WTC11 (cell line): Measurements from ENCODE around the gene PTPRF. TPM values are rescaled to one million over a fixed set of nuclear protein-coding genes. Genes with fewer than 3 reads are reported as not detected.

Experiments
- ATAC-seq: fragments of 200-7000 bp; cut with Tn5 transposase; 2 replicates; pipeline ENCODE4 v1.10.0; 2021; ENCODE audit warnings: mild to moderate bottlenecking, moderate library complexity
- CTCF ChIA-PET: fragments of 300-600 bp; sonication (Branson Sonifier 250); formaldehyde crosslinking; loops from one replicate; lab custom pipeline; 2021; ENCODE audit warnings: antibody characterized with exemption; lab: Charles Lee
- POLR2A ChIA-PET: fragments of 350-600 bp; sonication (Branson Sonifier 250); formaldehyde crosslinking; loops from one replicate; lab custom pipeline; 2021; ENCODE audit warnings: antibody characterized with exemption; lab: Charles Lee
- DNase-seq: peaks from one replicate; pipeline ENCODE4 v3.0.0; 2021; ENCODE audit warnings: low spot score
- H3K27ac Mint-ChIP-seq: 2 replicates; pipeline ENCODE4 v1.8.0; 2021; ENCODE audit warnings: mixed read lengths
- H3K27me3 Mint-ChIP-seq: 2 replicates; pipeline ENCODE4 v1.8.0; 2021; ENCODE audit warnings: low read depth, mild to moderate bottlenecking, moderate library complexity, mixed read lengths
- H3K36me3 Mint-ChIP-seq: 2 replicates; pipeline ENCODE4 v1.8.0; 2021; ENCODE audit warnings: mixed read lengths
- H3K4me1 Mint-ChIP-seq: 2 replicates; pipeline ENCODE4 v1.8.0; 2022; ENCODE audit warnings: mixed read lengths
- H3K4me3 Mint-ChIP-seq: 2 replicates; pipeline ENCODE4 v1.8.0; 2021; ENCODE audit warnings: mild to moderate bottlenecking, moderate library complexity, mixed read lengths
- H3K9me3 Mint-ChIP-seq: 2 replicates; pipeline ENCODE4 v1.8.0; 2021; ENCODE audit warnings: mixed read lengths
- AFF4 ChIP-seq: sonication (generic); formaldehyde crosslinking; IDR thresholded peaks from 2 replicates; pipeline ENCODE4 v1.8.1; 2023; ENCODE audit warnings: mild to moderate bottlenecking, missing genetic modification reagents, borderline replicate concordance
- CDX4 ChIP-seq: fragments of 250-450 bp; sonication (Bioruptor Pico); IDR thresholded peaks from 2 replicates; pipeline ENCODE4 v1.9.0; 2021; ENCODE audit warnings: moderate library complexity, mild to moderate bottlenecking, inconsistent platforms, borderline replicate concordance
- CREB1 ChIP-seq: sonication (generic); formaldehyde crosslinking; IDR thresholded peaks from 2 replicates; pipeline ENCODE4 v1.8.0; 2023; ENCODE audit warnings: mild to moderate bottlenecking, missing genetic modification reagents
- FOXP1 ChIP-seq: sonication (generic); formaldehyde crosslinking; IDR thresholded peaks from 2 replicates; pipeline ENCODE4 v1.8.0; 2022; ENCODE audit warnings: missing genetic modification reagents, mild to moderate bottlenecking, moderate library complexity, borderline replicate concordance
- FOXP4 ChIP-seq: sonication (generic); formaldehyde crosslinking; IDR thresholded peaks from 2 replicates; pipeline ENCODE4 v1.8.0; 2022; ENCODE audit warnings: mild to moderate bottlenecking, missing genetic modification reagents
- HMGA2 ChIP-seq: fragments of 250-450 bp; sonication (Bioruptor Pico); IDR thresholded peaks from 2 replicates; pipeline ENCODE4 v1.4.0; 2021; ENCODE audit warnings: mild to moderate bottlenecking, moderate library complexity
- IRF1 ChIP-seq: sonication (generic); formaldehyde crosslinking; IDR thresholded peaks from 2 replicates; pipeline ENCODE4 v1.8.0; 2023; ENCODE audit warnings: missing genetic modification reagents
- JAZF1 ChIP-seq: fragments of 250-450 bp; sonication (Bioruptor Pico); IDR thresholded peaks from 2 replicates; pipeline ENCODE4 v1.9.0; 2021; ENCODE audit warnings: moderate library complexity, mild to moderate bottlenecking, inconsistent platforms
- PRDM15 ChIP-seq: sonication (generic); formaldehyde crosslinking; IDR thresholded peaks from 2 replicates; pipeline ENCODE4 v1.8.0; 2022; ENCODE audit warnings: missing genetic modification reagents
- TP53 ChIP-seq: sonication (generic); formaldehyde crosslinking; IDR thresholded peaks from 2 replicates; pipeline ENCODE4 v1.8.1; 2023; ENCODE audit warnings: mild to moderate bottlenecking, missing genetic modification reagents
- ZMAT4 ChIP-seq: fragments of 250-450 bp; sonication (Bioruptor Pico); IDR thresholded peaks from 2 replicates; pipeline ENCODE4 v1.9.0; 2021; ENCODE audit warnings: mild to moderate bottlenecking
- ZNF138 ChIP-seq: sonication (generic); formaldehyde crosslinking; conservative IDR thresholded peaks from 2 replicates; pipeline ENCODE4 v1.8.1; 2022; ENCODE audit warnings: mild to moderate bottlenecking, moderate library complexity, missing genetic modification reagents
- ZNF219 ChIP-seq: sonication (generic); formaldehyde crosslinking; IDR thresholded peaks from 2 replicates; pipeline ENCODE4 v1.8.0; 2023; ENCODE audit warnings: missing genetic modification reagents, mild to moderate bottlenecking, borderline replicate concordance
- ZNF263 ChIP-seq: sonication (generic); formaldehyde crosslinking; IDR thresholded peaks from 2 replicates; pipeline ENCODE4 v1.8.1; 2022; ENCODE audit warnings: low read depth, mild to moderate bottlenecking, moderate library complexity, missing genetic modification reagents
- ZNF317 ChIP-seq: sonication (generic); formaldehyde crosslinking; IDR thresholded peaks from 2 replicates; pipeline ENCODE4 v1.8.1; 2023; ENCODE audit warnings: low read depth, mild to moderate bottlenecking, moderate library complexity, missing genetic modification reagents, borderline replicate concordance
- total RNA-seq: library from RNA; stranded (reverse); gene quantifications from 3 replicates; pipeline ENCODE4 v1.2.3, GENCODE V29; 2021
- TF ChIP-seq, protein P1 (sequence below): fragments of 200-600 bp; IDR thresholded peaks from 2 replicates; pipeline ENCODE4 v1.8.0; 2022; ENCODE audit warnings: antibody characterized with exemption

Gene PTPRF
- total RNA-seq, 1 experiment from 2014 or later = 248 TPM

- TF ChIP-seq IRF1 (CRISPR knock-in tag) (no peak), FOXP1 (no peak)
- TF ChIP-seq, protein P1, sequence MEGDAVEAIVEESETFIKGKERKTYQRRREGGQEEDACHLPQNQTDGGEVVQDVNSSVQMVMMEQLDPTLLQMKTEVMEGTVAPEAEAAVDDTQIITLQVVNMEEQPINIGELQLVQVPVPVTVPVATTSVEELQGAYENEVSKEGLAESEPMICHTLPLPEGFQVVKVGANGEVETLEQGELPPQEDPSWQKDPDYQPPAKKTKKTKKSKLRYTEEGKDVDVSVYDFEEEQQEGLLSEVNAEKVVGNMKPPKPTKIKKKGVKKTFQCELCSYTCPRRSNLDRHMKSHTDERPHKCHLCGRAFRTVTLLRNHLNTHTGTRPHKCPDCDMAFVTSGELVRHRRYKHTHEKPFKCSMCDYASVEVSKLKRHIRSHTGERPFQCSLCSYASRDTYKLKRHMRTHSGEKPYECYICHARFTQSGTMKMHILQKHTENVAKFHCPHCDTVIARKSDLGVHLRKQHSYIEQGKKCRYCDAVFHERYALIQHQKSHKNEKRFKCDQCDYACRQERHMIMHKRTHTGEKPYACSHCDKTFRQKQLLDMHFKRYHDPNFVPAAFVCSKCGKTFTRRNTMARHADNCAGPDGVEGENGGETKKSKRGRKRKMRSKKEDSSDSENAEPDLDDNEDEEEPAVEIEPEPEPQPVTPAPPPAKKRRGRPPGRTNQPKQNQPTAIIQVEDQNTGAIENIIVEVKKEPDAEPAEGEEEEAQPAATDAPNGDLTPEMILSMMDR = no peak
Measured at GRCh38 chr1:43617668-43618067, 87.0 kb downstream of the PTPRF start (continued).

DNA sequence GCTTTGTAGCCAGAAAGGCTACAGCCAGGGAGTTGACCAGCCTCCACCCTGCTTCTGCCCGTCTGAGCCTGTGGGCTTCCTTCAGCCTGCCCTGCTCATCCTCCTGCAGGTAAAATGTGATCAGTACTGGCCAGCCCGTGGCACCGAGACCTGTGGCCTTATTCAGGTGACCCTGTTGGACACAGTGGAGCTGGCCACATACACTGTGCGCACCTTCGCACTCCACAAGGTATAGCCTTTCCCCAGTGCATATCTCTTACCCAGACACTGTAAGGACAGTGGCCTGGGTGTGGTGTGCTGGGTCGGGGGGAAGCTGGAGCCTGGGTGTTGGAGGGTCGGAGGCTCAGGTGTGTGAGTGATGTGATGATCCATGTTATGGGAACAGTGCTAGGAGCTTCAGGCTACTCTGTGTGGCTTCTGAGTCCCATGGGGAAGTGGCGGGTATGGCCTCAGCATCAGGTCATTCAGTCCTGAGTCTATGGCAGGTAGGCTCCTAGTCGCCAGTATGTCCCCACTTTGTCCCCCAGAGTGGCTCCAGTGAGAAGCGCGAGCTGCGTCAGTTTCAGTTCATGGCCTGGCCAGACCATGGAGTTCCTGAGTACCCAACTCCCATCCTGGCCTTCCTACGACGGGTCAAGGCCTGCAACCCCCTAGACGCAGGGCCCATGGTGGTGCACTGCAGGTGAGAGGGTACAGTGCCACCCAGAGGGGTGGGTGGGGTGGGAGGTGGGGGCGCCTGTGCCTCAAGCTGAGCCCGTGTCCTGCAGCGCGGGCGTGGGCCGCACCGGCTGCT is 88.0 kb downstream of the PTPRF start:
- no peaks in the 10 kb centered on the region for H3K27me3 Mint-ChIP-seq
- DNase-seq (no peak), ATAC-seq (no peak)
- H3K9me3 Mint-ChIP-seq = no peaks in the 10 kb centered on the region
- no peak overlapping the region for H3K4me3 Mint-ChIP-seq
- ChIA-PET CTCF (no interaction called here), POLR2A (interaction anchor here (1.4 kb wide), 1 partner anchor 31 kb away, joined by 6 read pairs; the partner anchor contains the start of gene KDM4A)
- no peaks in the 10 kb centered on the region for H3K4me1 Mint-ChIP-seq
- peaks cover 62% of the 10 kb centered on the region for H3K36me3 Mint-ChIP-seq
- H3K27ac Mint-ChIP-seq = no peak overlapping the region
- no peak for TF ChIP-seq AFF4 (CRISPR knock-in tag)
- TF ChIP-seq PRDM15 = no peak

- Mint-ChIP-seq H3K27me3 (no peaks in the 10 kb centered on the region), H3K36me3 (peaks cover 62% of the 10 kb centered on the region), H3K27ac (no peak overlapping the region), H3K9me3 (no peaks in the 10 kb centered on the region), H3K4me3 (no peak overlapping the region), H3K4me1 (no peaks in the 10 kb centered on the region)
- ChIA-PET POLR2A (no interaction called here), CTCF (no interaction called here)
- no peak for DNase-seq
- no peak for ATAC-seq
- TF ChIP-seq ZNF263 (CRISPR knock-in tag) = no peak
- TF ChIP-seq CREB1 (CRISPR knock-in tag) = no peak
- no peak for TF ChIP-seq TP53 (CRISPR knock-in tag)
- no peak for TF ChIP-seq ZMAT4 (CRISPR knock-in tag)
- no peak for TF ChIP-seq JAZF1 (CRISPR knock-in tag)
- TF ChIP-seq ZNF317 = no peak
- no peak for TF ChIP-seq ZNF219
- TF ChIP-seq FOXP4 (CRISPR knock-in tag) = no peak
- TF ChIP-seq HMGA2 (CRISPR knock-in tag) = no peak
- no peak for TF ChIP-seq CDX4
- TF ChIP-seq ZNF138 (CRISPR knock-in tag) = no peak
Measured at GRCh38 chr1:43619314-43619790, 88.7 kb downstream of the PTPRF start.
